GM21619 (cell line): Measurements from ENCODE around the gene BCL3.
"Not testable (repeated sequence)": the region's sequence is repeated elsewhere in the genome, so short reads cannot be mapped to it uniquely, and the experiment has no call there.

Experiments used
- ATAC-seq: cut with Tn5 transposase; IDR thresholded peaks from one replicate; pipeline ENCODE4 v1.9.1; 2021; ENCODE audit not compliant: unreplicated experiment

BCL3 gene, protein sequence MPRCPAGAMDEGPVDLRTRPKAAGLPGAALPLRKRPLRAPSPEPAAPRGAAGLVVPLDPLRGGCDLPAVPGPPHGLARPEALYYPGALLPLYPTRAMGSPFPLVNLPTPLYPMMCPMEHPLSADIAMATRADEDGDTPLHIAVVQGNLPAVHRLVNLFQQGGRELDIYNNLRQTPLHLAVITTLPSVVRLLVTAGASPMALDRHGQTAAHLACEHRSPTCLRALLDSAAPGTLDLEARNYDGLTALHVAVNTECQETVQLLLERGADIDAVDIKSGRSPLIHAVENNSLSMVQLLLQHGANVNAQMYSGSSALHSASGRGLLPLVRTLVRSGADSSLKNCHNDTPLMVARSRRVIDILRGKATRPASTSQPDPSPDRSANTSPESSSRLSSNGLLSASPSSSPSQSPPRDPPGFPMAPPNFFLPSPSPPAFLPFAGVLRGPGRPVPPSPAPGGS

DNA sequence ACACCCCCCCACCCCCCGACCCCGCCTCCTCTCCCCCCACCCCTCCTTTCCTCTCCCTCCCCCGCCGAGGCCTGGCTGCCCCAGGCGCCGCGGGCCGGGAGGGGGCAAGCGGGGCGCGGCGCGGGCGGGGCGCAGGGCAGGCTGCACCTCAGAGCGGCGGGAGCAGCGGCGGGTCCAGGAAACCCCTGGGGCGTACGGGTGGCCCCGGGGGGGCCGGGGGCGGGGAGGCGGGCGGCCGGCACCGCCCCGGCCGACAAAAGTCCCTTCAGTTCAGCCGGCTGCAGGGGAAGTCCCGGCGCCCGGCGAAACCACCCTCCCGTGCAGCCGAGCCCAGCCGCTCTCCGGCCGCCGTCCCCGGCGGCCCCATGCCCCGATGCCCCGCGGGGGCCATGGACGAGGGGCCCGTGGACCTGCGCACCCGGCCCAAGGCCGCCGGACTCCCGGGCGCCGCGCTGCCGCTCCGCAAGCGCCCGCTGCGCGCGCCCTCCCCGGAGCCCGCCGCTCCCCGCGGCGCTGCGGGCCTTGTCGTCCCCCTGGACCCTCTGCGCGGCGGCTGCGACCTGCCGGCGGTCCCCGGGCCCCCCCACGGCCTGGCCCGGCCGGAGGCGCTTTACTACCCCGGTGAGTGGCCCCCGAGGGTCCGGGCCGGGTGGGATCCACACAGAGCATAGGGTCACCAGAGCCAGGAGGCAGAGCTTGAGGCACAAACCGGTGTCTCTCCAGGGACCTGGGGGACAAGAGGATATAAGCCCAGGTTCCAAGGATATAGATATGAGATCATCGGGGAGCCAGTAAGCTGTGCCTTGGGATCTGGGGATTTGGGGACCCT, at the start of gene BCL3:
BCL3 (plus strand) TSS at position 283 of the 829 bp plus-strand sequence; CDS start at position 366, 83 bp downstream.
- ATAC-seq: peak; percentile 25

DNA sequence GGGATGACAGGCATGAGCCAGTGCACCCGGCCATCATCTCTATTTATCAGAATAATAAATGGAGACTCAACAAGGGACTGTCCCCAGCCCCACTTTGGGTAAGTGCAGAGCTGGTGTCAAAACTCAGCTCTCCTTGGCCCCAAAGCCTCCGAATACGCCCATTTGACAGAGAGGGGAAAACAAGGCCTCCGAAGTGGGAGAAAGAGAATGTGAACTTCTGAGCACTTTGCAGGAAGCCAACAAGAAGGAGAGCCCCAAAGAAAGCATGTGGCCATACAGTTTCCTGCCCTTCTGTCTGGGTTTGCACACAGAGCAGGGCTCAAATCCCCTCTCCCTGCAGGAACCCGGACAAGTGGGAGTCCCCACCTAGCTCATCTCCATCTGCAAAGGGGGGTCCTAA, 48.0 kb upstream of the BCL3 start:
- no peak for ATAC-seq

DNA sequence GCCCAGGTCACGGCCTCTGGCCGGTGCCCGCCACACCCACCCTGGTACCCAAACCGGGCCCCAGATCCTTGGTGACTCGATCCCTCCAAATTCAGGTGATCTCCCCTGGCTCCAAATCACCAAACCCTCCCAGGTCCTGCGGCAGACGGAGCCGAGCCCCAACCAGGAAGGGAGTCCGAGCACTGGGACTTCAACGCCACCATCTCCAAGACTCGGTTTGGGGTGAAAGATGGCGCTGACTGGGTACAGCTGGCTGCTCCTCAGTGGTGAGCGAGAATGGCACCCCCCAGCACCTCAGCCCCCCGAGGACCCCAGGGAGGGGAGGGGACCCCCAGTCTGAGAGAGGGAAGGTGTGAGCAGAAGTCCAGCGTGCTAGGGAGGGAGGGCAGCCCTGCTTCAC, 47.3 kb upstream of the BCL3 start:
- ATAC-seq: no peak

DNA sequence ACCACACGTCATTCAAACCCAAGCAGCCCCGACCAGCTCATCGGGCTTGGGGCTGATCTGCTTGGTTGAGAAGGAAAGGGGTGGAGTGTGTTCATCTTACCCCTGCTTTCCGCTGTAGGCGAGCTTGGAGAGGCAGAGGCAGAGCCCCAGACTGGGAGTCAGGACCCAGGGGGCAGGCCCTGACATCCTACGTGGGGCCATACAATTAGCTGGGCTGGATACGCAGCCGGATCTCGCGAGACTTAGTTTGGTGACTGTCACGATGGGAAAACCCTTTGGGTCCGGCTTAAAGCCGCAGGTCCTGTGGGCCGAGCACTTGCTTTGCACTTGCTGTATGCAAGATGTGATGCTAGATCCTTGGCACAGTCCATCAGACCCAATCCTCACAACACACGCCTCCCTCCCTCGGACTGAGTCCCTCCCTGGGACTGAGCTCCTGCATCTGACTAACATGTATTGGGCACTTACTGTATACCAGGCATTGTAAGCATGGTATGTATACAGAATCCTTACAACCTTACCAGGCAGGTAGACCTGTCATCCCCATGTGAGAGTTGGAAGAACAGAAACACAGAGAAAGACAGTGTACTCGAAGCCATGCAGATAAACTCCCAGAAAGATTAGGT, 45.8 kb upstream of the BCL3 start:
- no peak for ATAC-seq

DNA sequence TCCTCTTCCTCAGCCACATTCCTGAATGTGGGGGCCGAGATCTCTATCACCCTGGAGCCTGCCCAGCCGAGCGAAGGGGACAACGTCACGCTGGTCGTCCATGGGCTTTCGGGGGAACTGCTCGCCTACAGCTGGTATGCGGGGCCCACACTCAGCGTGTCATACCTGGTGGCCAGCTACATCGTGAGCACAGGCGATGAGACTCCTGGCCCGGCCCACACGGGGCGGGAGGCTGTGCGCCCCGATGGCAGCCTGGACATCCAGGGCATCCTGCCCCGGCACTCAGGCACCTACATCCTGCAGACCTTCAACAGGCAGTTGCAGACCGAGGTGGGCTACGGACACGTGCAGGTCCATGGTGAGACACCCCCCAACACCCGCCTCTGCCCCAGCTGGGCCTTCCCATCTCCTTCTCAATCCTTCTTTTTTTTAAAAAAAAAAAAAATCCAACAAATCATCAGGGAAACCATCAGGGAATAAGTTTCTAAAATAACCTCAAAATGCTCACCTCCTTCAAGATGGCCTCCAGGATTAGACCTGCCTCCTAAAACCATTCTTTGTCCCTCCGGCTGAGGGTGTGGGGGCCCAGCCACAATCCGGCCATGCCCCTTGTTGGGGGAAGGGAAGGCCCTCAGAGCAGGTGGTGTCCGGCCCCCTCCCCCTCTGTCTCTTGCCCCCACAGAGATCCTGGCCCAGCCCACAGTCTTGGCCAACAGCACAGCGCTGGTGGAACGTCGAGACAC, 45.0 kb upstream of the BCL3 start:
- no peak for ATAC-seq

DNA sequence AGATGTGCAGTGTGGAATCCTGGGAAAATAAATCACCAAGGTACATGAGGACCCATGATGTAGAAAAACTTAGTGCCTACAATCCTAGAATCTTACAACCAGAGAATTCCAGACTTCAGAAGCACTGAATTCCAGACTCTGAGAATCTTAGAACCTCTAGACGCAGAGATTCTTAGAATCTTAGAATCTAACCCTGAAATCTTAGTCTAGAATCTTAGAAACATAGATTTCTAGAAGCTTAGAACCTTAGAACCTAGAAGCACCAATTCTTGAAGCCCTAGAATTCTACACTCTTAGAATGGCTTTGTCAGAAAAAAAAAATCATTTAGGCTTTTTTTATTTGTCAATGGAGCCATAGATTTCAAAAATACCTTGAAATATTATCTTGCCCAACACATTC, 43.5 kb upstream of the BCL3 start:
- ATAC-seq: no peak

DNA sequence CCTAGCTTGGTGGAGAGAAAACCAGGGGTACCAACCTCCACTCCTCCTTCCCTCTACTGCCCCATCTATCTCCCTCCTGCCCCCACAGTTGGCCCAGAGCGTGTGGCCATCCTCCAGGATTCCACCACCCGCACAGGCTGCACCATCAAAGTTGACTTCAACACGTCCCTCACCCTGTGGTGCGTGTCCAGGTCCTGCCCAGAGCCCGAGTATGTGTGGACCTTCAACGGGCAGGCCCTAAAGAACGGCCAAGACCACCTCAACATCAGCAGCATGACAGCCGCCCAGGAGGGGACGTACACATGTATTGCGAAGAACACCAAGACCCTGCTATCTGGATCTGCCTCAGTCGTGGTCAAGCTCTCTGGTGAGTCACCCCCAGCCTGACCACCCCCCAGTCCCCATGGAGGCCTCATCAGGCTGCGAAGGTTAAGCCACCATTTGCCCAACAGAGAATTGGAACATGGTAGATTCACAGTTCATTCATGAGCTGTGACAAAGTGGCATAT, 43.0 kb upstream of the BCL3 start:
- ATAC-seq: no peak

DNA sequence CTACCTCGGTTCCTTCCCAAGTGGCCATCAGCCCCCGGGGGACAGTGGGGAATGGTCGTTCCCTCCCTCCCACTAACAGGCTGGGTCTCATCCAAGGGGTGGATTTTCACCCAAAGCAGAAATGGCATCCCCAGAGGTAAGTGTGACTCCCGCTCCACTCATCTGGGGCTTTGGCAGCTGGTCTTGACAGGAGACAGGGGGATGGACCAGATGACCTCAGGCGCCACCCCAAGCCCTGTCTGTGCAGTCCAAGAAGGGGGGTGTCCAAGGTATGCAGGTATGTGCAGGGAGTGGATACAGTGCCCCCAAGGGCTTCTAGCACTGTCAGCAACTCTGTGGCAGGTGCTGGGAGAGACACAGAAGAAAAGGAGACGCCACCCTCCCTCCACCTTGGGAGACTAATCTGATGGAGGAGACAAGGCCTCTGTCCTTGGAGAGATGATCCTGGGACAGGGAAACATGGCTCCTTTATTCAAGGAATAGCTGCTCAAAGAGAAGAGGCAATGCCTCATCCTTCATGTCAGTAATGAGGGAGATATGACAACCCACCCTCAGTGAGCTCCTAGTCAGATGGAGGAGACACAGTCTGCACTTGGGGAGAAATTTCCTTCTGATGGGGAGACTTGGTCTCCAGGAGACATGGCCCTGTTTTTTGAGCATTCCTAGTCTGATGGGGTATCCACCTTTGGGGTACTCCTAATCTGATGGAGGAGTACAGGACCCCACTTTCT, 41.8 kb upstream of the BCL3 start:
- no peak for ATAC-seq

DNA sequence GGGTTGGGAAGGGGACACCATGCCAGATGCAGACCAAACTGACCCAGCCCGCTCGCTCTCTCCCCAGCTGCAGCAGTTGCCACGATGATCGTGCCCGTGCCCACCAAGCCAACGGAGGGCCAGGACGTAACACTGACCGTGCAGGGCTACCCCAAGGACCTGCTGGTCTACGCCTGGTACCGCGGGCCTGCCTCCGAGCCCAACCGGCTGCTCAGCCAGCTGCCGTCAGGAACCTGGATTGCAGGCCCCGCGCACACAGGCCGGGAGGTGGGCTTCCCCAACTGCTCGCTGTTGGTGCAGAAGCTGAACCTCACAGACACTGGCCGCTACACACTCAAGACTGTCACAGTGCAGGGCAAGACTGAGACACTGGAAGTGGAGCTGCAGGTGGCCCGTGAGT, 40.7 kb upstream of the BCL3 start:
- ATAC-seq: no peak

DNA sequence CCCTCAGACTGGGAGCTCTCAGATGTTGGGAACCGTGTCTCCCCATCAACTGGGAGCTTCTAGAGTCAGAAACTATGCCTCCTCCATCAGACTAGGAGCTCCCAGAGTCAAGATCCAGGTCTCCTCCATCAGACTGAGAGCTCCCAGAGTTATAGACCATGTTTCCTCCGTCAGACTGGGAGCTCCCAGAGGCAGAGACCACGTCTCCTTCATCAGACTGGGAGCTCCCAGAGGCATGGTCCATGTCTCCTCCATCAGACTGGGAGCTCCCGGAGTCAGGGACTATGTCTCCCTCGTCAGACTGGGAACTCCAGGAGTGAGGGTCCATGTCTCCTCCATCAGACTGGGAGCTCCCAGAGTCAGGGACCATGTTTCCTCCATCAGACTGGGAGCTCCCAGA, 39.6 kb upstream of the BCL3 start:
- no peak for ATAC-seq

DNA sequence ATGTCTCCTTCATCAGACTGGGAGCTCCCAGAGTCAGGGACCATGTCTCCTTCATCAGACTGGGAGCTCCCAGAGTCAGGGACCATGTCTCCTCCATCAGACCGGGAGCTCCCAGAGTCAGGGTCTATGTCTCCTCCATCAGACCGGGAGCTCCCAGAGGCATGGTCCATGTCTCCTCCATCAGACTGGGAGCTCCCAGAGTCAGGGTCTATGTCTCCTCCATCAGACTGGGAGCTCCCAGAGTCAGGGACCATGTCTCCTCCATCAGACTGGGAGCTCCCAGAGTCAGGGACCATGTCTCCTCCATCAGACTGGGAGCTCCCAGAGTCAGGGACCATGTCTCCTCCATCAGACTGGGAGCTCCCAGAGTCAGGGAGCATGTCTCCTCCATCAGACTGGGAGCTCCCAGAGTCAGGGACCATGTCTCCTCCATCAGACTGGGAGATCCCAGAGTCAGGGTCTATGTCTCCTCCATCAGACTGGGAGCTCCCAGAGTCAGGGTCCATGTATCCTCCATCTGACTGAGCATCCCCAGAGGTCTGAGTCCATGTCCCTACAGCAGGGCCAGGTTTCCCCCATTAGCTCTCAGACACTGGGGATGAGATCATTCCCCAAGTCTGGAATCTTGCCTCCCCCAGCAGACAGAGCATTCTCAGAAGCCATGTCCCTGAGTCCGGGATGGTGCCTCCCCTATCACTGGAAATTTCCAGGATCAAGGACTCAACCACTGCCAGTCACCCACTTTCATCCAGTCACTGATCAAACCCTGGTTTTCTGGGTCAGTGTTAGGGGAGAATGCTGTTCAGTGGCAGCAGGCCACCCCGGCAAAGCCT, 38.9 kb upstream of the BCL3 start:
- ATAC-seq: not testable (repeated sequence)

DNA sequence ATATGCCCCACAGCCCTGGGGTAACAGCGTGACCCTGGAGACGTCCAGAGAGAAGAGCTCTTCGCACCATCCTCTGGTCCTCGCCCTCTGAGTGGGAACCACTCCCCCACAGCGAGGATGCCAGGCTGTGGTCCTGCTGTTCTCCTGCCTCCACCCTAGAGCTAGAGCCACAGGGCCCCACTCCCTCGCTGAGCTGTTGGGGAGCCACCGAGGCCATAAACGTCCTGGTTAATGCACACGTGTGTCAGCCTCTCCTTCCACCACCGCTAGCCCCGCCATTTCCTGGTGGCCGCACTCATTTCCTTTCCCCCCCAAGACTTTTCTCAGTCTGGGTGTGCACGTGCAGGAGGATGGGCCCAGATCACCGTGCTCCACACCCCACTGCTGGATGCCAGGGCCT, 38.0 kb upstream of the BCL3 start:
- ATAC-seq: no peak

DNA sequence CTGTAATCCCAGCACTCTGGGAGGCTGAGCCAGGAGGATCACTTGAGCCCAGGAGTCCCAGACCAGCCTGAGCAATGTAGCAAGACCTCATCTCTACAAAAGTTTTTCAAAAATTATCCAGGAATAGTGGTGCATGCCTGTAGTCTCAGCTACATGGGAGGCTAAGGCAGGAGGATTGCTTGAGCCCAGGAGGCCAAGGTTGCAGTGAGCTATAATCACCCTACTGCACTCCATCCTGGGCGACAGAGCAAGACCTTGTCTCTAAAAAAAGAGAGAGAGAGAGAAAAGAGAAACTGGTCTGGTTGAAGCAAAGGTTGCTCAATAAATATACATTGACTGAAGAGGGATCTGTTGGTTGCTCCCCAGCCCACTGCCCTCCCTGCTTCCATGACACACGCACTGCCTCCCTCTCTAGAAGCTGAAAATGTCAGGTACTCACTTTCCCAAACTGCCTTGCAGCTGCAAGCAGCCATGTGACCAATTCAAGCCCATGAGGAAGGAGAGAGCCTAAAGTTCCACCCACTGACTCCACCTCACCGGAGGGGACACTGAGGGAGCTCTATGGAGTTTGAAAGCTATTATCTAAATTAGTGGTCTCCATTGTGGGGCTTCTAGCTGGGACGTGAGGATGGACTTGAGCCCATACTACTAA, 35.5 kb upstream of the BCL3 start:
- no peak for ATAC-seq

DNA sequence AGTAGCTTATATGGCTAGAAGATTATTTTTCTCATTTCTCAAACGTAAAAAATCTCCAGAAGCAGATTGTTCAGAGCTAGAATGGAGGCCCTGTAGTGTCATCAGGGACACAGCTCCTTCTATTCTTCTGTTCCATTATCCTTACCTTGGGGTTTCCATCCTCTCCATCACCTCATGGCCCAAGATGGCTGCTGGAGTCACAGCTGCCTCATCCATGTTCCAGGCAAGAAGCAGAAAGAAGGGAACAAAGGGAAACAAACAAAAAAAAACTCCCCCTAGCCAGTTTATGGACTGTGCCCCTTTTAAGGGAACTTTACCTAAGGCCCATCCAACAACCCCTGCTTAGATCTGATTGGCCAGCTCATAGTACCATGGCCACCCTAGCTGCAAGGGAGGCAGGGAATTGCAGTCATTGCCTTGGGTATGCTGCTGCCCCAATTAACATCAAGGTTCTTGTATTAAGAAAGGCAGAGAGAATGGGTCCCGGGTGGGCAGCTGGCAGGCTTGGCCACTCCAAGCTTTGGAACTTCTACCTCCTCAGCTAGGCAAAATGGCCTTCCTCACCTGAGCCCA, 33.8 kb upstream of the BCL3 start:
- ATAC-seq: no peak

DNA sequence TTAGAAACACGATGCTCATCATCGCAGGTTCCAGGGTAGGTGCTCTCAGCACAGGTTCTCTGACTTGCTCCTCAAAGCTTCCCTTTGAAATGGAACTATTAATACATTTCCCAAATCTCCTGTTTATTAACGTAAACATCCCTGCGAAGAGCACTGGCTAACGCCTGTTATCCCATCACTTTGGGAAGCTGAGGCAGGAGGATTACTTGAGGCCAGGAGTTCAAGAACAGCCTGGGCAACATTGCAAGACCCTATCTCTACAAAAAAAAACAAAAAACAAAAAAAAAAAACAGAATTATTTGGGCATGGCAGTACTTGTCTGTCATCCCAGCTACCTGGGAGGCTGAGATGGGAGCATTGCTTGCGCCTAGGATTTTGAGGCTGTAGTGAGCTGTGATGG, 30.9 kb upstream of the BCL3 start:
- ATAC-seq: no peak

DNA sequence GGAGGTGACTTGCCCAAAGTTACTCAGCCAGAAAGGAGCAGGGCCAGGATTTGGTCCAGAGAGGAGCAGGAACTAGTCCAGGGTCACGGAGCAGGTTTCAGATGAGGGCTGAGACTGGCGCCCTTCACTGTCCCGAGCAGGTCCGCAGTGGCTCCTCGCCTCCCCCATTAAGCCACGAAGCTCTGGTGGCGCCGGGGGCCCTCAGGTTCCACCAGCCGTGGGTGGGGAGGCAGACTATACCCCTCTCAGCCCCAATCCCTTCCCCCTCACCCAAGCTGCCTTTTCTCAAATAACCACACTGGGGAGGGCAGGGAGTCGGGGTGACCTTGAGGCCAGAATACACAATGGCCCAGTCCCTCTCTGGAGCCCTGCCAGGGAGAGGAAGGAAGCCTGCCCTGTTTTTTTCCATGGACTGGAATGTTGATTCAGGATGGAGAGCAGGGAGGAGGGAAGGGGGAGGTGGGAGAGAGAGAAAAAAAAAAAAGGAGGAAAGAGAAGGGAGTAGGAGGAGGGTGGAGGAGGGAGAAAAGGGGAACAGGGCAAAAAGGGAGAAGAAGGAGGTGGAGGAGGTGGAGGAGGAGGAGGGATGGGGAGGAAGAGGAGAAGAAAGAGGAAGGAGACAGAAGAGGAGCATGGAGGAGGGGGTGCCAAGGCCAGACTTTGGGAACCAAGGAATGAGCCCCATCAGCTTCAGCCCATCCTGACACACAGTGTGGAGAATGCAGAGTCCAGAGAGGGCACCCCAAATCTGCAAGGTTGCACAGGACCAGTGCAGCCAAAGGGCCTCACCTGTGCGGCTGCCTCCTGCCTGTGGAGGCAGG, 29.9 kb upstream of the BCL3 start:
- no peak for ATAC-seq

DNA sequence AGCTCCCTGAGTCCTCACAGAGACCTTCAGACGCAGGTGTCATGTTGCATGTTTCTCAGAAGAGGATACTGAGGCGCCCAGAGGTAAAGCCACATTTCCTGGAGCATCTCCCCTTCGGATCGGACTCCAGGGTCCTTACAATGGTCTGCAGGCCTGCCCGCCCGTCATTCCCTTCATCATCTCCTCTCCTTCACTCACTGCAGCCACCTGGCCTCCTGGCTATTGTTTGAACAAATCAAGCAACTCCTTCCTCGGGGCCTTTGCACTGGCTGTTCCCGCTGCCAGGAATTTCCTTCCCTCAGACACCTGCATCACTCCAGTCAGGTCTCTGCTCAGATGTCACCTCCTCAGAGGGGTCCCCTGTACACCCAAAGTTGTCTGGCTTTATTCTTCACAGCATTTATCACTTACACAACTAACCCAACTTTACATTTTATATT, 29.2 kb upstream of the BCL3 start:
- no peak for ATAC-seq
